Mucosa of rectum (tissue), 2 donors: ENCODE results near the gene EIF4H.

Experiments used
- H3K27ac ChIP-seq, 2 donors: one replicate each; pipeline ENCODE4 v1.7.0; 2013; ENCODE audit warnings: inconsistent platforms in 2 of 2, low read depth in 2 of 2, low read length in 2 of 2
- H3K27me3 ChIP-seq, 2 donors: one replicate each; pipeline ENCODE4 v1.7.0; 2013; ENCODE audit warnings: low read length in 2 of 2; ENCODE audit not compliant: control insufficient read depth in 2 of 2, insufficient read depth in 2 of 2
- H3K36me3 ChIP-seq, 2 donors: one replicate each; pipeline ENCODE4 v1.7.0; 2013; ENCODE audit warnings: low read length in 2 of 2; ENCODE audit not compliant: control insufficient read depth in 2 of 2, insufficient read depth in 2 of 2
- H3K4me1 ChIP-seq, 2 donors: one replicate each; pipeline ENCODE4 v1.7.0; 2013; ENCODE audit warnings: low read length in 2 of 2, mild to moderate bottlenecking in 1 of 2; ENCODE audit not compliant: control insufficient read depth in 2 of 2, insufficient read depth in 2 of 2
- H3K4me3 ChIP-seq, 2 donors: one replicate each; pipeline ENCODE4 v1.7.0; 2013; ENCODE audit warnings: low read length in 2 of 2
- H3K9ac ChIP-seq, 2 donors: one replicate each; pipeline ENCODE4 v1.7.0; 2013; ENCODE audit warnings: low read length in 2 of 2, low read depth in 1 of 2, mild to moderate bottlenecking in 1 of 2
- H3K9me3 ChIP-seq, 2 donors: one replicate each; pipeline ENCODE4 v1.7.0; 2013; ENCODE audit warnings: low read length in 2 of 2; ENCODE audit not compliant: control insufficient read depth in 2 of 2
- donor health status: healthy.
- donor health status: Normal muscosa, but diverticular disease.

Gene EIF4H

GRCh38 chr7:74173866-74174605 lies at the start of gene EIF4H:
TSS of gene EIF4H (plus strand) at chr7:74174356. CDS start at chr7:74174384, 28 bp downstream.
- Histone ChIP-seq H3K9ac (peak within 1 kb of the TSS; percentile 94 to 98), H3K9me3 (no peaks in the 10 kb centered on the region), H3K27me3 (no peaks in the 10 kb centered on the region), H3K4me3 (peak within 1 kb of the TSS; percentile 62 to 93), H3K27ac (peak within 1 kb of the TSS; percentile 89 to 98), H3K4me1 (peaks cover 26 to 31% of the 10 kb centered on the region in 2 donors), H3K36me3 (peaks cover 7 to 10% of the 10 kb centered on the region in 2 donors)

GRCh38 chr7:74126220-74126880 lies 47.8 kb upstream of the EIF4H start:
- peaks cover 0 to 2% of the 10 kb centered on the region in 2 donors for H3K36me3 ChIP-seq
- H3K9ac ChIP-seq = no peak overlapping the region
- H3K4me1 ChIP-seq = no peaks in the 10 kb centered on the region
- H3K9me3 ChIP-seq = no peaks in the 10 kb centered on the region
- H3K27ac ChIP-seq = no peak overlapping the region
- H3K4me3 ChIP-seq = no peak overlapping the region
- no peaks in the 10 kb centered on the region for H3K27me3 ChIP-seq

- Histone ChIP-seq H3K27ac (no peak overlapping the region), H3K36me3 (no peaks in the 10 kb centered on the region), H3K4me1 (no peaks in the 10 kb centered on the region), H3K27me3 (no peaks in the 10 kb centered on the region), H3K4me3 (no peak overlapping the region), H3K9me3 (no peaks in the 10 kb centered on the region), H3K9ac (no peak overlapping the region)
These were observed 44.3 kb upstream of the EIF4H start for GRCh38 chr7:74129887-74130286.

GRCh38 chr7:74130518-74130917 lies 43.6 kb upstream of the EIF4H start:
- Histone ChIP-seq H3K9ac (no peak overlapping the region), H3K4me3 (no peak overlapping the region), H3K36me3 (no peaks in the 10 kb centered on the region)

GRCh38 chr7:74134117-74134620 lies 40.0 kb upstream of the EIF4H start:
- no peaks in the 10 kb centered on the region for H3K9me3 ChIP-seq
- no peak overlapping the region for H3K4me3 ChIP-seq
- H3K36me3 ChIP-seq = no peaks in the 10 kb centered on the region
- no peaks in the 10 kb centered on the region for H3K27me3 ChIP-seq
- no peak overlapping the region for H3K9ac ChIP-seq
- H3K27ac ChIP-seq = no peak overlapping the region
- no peaks in the 10 kb centered on the region for H3K4me1 ChIP-seq

More at GRCh38 chr7:74130518-74130917, 43.6 kb upstream of the EIF4H start:
- no peak overlapping the region for H3K27ac ChIP-seq
- no peaks in the 10 kb centered on the region for H3K4me1 ChIP-seq
- no peaks in the 10 kb centered on the region for H3K9me3 ChIP-seq
- no peaks in the 10 kb centered on the region for H3K27me3 ChIP-seq

GRCh38 chr7:74138334-74138867 lies 35.8 kb upstream of the EIF4H start:
- H3K27ac ChIP-seq = no peak overlapping the region
- no peaks in the 10 kb centered on the region for H3K27me3 ChIP-seq
- no peaks in the 10 kb centered on the region for H3K9me3 ChIP-seq
- no peaks in the 10 kb centered on the region for H3K4me1 ChIP-seq
- H3K4me3 ChIP-seq = no peak overlapping the region
- H3K9ac ChIP-seq = no peak overlapping the region
- no peaks in the 10 kb centered on the region for H3K36me3 ChIP-seq

GRCh38 chr7:74138945-74139843 lies 35.0 kb upstream of the EIF4H start:
- H3K9ac ChIP-seq = no peak overlapping the region
- no peaks in the 10 kb centered on the region for H3K9me3 ChIP-seq
- no peaks in the 10 kb centered on the region for H3K4me1 ChIP-seq
- no peak overlapping the region for H3K27ac ChIP-seq
- H3K4me3 ChIP-seq = no peak overlapping the region
- H3K36me3 ChIP-seq = no peaks in the 10 kb centered on the region
- no peaks in the 10 kb centered on the region for H3K27me3 ChIP-seq

- Histone ChIP-seq H3K27me3 (no peaks in the 10 kb centered on the region), H3K9me3 (no peaks in the 10 kb centered on the region)
These were observed 32.5 kb upstream of the EIF4H start for GRCh38 chr7:74141705-74142104.

GRCh38 chr7:74143383-74143782 lies 30.8 kb upstream of the EIF4H start:
- no peaks in the 10 kb centered on the region for H3K4me1 ChIP-seq
- no peaks in the 10 kb centered on the region for H3K27me3 ChIP-seq
- no peak overlapping the region for H3K27ac ChIP-seq
- H3K4me3 ChIP-seq = no peak overlapping the region
- no peaks in the 10 kb centered on the region for H3K9me3 ChIP-seq
- no peaks in the 10 kb centered on the region for H3K36me3 ChIP-seq
- H3K9ac ChIP-seq = no peak overlapping the region

More at GRCh38 chr7:74141705-74142104, 32.5 kb upstream of the EIF4H start:
- no peak overlapping the region for H3K4me3 ChIP-seq
- H3K36me3 ChIP-seq = no peaks in the 10 kb centered on the region
- H3K4me1 ChIP-seq = no peaks in the 10 kb centered on the region
- no peak overlapping the region for H3K9ac ChIP-seq
- no peak overlapping the region for H3K27ac ChIP-seq
